Testis (tissue), 3 donors: ENCODE data around the gene TWF1. TPM values are rescaled to one million over a fixed set of nuclear protein-coding genes. Genes with fewer than 3 reads are reported as not detected.

ENCODE experiments used
- DNase-seq: peaks from one replicate; pipeline ENCODE4 v3.0.0-alpha.2; 2019
- H3K27ac ChIP-seq, 2 donors: fragments of 200-600 bp; sonication (generic); one replicate each; pipeline ENCODE4 v1.5.1; 2019
- H3K27me3 ChIP-seq: fragments of 200-600 bp; sonication (generic); one replicate; pipeline ENCODE4 v1.5.1; 2019
- H3K36me3 ChIP-seq: fragments of 200-600 bp; sonication (generic); one replicate; pipeline ENCODE4 v1.5.1; 2017; ENCODE audit warnings: low read depth; ENCODE audit errors: missing control alignments
- H3K4me1 ChIP-seq: fragments of 200-600 bp; sonication (generic); one replicate; pipeline ENCODE4 v1.5.1; 2019
- H3K4me3 ChIP-seq, 2 donors: fragments of 200-600 bp; sonication (generic); one replicate each; pipeline ENCODE4 v1.5.1; 2017 to 2019
- H3K9me3 ChIP-seq: fragments of 200-600 bp; sonication (generic); one replicate; pipeline ENCODE4 v1.5.1; 2017
- POLR2A ChIP-seq: fragments of 450-650 bp; IDR thresholded peaks from one replicate; pipeline ENCODE4 v1.6.1; 2017; ENCODE audit warnings: antibody characterized with exemption, mild to moderate bottlenecking, moderate library complexity
- WGBS, 2 donors: methylation state at CpG; one replicate each; pipeline ENCODE4 v1.1.5; 2018; 5-methylcytosine and 5-hydroxymethylcytosine counted together
- intact Hi-C: fragments of 100-400 bp; cut with DNase I; formaldehyde crosslinking; loops from one replicate; pipeline ENCODE4 v1.15.1; 2023; ENCODE audit warnings: low total_unique reads
- polyA plus RNA-seq: library from polyadenylated mRNA; stranded (reverse); fragments of 350-450 nt; fragmentation: Illumina TruSeq; extraction: RNeasy Lipid Tissue Mini Kit (QIAGEN cat#74804); gene quantifications from one replicate; pipeline ENCODE4 v1.2.3, GENCODE V29; 2014; ENCODE audit warnings: low read depth, low replicate concordance; ENCODE audit not compliant: insufficient read depth
- total RNA-seq, 2 donors: library from RNA; depleted of rRNA; stranded (reverse); fragments of >200 nt; gene quantifications; one replicate each; pipeline ENCODE4 v1.2.3, GENCODE V29; 2016
- TF ChIP-seq, protein P1 (sequence below), 3 experiments: fragments of 450-650 bp in 2 of 3; fragments of 200-600 bp in 1 of 3; sonication (generic) in 1 of 3; IDR thresholded peaks; one replicate each; pipeline ENCODE4 v1.5.1; 2016 to 2019; ENCODE audit warnings: antibody characterized with exemption in 3 of 3, mild to moderate bottlenecking in 2 of 3, moderate library complexity in 1 of 3

The TWF1 gene
- total and polyA plus RNA-seq, 3 donors from 2014 or later, result 28.9 to 39.1 (median 35.7) TPM

DNA sequence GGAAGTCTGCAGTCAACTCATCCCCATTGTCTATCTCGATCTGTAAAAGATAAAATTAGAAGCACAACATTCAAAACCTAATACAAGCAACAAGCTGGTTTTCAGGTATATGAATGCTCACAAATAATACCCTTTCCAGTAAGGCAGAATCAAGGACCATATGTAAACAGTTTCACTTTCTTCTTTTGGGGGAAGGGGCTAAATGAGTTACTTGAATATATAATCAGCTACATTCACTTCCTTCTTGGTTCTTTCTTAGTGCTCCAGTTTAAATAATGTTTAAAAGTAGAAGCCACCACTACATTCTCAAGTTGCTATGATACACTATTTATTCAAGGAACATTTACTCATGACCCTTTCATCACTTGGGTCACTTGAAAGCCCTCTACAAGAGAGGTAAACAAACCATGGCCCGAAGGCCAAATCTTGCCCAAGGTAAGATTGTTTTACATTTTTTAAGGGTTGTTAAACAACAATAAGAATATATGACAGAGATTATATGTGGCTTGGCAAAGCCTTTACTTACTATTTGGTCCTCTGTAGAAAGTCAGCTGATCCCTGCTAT, 10.3 kb downstream of the TWF1 start:
- intact Hi-C loops, result no loop called here
- WGBS, 2 donors, result 82 to 83% methylated on average over 2 of the region's 2 CpGs
- no peaks in the 10 kb centered on the region for H3K9me3 ChIP-seq
- no peak for DNase-seq
- TF ChIP-seq POLR2A, result no peak
- TF ChIP-seq, protein P1, sequence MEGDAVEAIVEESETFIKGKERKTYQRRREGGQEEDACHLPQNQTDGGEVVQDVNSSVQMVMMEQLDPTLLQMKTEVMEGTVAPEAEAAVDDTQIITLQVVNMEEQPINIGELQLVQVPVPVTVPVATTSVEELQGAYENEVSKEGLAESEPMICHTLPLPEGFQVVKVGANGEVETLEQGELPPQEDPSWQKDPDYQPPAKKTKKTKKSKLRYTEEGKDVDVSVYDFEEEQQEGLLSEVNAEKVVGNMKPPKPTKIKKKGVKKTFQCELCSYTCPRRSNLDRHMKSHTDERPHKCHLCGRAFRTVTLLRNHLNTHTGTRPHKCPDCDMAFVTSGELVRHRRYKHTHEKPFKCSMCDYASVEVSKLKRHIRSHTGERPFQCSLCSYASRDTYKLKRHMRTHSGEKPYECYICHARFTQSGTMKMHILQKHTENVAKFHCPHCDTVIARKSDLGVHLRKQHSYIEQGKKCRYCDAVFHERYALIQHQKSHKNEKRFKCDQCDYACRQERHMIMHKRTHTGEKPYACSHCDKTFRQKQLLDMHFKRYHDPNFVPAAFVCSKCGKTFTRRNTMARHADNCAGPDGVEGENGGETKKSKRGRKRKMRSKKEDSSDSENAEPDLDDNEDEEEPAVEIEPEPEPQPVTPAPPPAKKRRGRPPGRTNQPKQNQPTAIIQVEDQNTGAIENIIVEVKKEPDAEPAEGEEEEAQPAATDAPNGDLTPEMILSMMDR (IDR thresholded peaks at IDR 0.05), result no peak
- H3K4me3 ChIP-seq, result no peak overlapping the region
- H3K27ac ChIP-seq, result no peak overlapping the region
- no peaks in the 10 kb centered on the region for H3K4me1 ChIP-seq
- no peaks in the 10 kb centered on the region for H3K36me3 ChIP-seq
- no peaks in the 10 kb centered on the region for H3K27me3 ChIP-seq

GRCh38 chr12:43789941-43790340, 16.2 kb downstream of the TWF1 start:
- no peak overlapping the region for H3K27ac ChIP-seq
- intact Hi-C loops, result no loop called here

DNA sequence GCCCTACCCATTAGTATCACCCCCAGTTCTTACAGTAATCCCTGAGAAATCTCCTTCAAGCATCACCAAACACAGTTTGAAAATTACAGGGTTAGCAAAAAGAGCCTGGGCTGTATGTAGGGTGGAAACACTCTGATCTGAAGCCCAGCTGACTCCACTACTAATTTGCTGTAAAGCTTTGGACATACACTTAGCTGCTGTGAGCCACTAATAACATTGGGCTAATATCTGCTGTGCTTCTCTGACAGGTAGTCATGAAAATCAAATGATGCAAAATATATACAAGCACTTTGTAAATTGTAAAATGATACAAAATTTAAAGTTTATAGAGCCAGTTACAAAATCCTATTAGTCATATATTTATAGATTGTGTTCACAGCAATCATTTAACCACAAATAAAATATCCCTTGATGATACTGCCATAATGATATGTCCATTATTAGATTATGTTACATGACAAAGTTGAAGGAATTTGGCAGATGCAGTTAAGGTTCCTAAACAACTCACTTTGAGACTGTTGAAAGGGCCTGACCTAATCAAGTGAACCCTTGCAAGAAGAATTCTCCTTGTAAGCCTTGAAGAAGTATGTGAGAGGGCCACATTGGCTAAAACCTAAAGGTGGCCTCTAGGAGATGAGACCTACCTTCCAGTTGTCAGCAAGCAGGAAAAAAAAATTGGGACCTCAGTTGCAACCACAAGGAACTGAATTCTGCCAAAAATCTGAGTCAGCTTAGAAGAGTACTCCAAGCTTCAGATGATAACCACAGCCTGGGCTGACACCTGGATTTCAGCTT, 19.0 kb downstream of the TWF1 start:
- DNase-seq, result no peak
- Histone ChIP-seq H3K27ac (no peak overlapping the region), H3K4me1 (no peaks in the 10 kb centered on the region), H3K4me3 (no peak overlapping the region), H3K27me3 (no peaks in the 10 kb centered on the region), H3K9me3 (no peaks in the 10 kb centered on the region), H3K36me3 (no peaks in the 10 kb centered on the region)
- intact Hi-C loops, result no loop called here
- TF ChIP-seq, protein P1 (IDR thresholded peaks at IDR 0.05), result no peak
- TF ChIP-seq POLR2A, result no peak

More at GRCh38 chr12:43789941-43790340, 16.2 kb downstream of the TWF1 start:
- Histone ChIP-seq H3K27me3 (no peaks in the 10 kb centered on the region), H3K4me3 (no peak overlapping the region), H3K36me3 (no peaks in the 10 kb centered on the region), H3K4me1 (no peaks in the 10 kb centered on the region), H3K9me3 (no peaks in the 10 kb centered on the region)
- TF ChIP-seq, protein P1 (IDR thresholded peaks at IDR 0.05), result no peak
- DNase-seq, result no peak

- H3K4me3 ChIP-seq, result no peak overlapping the region
- WGBS, 2 donors, result 49 to 51% methylated on average over 3 of the region's 3 CpGs
- H3K4me1 ChIP-seq, result no peaks in the 10 kb centered on the region
- no peaks in the 10 kb centered on the region for H3K9me3 ChIP-seq
- no peak for DNase-seq
- H3K36me3 ChIP-seq, result no peaks in the 10 kb centered on the region
- H3K27me3 ChIP-seq, result no peaks in the 10 kb centered on the region
- H3K27ac ChIP-seq, result no peak overlapping the region
- TF ChIP-seq POLR2A, result no peak
- TF ChIP-seq, protein P1 (IDR thresholded peaks at IDR 0.05), result no peak
- intact Hi-C loops, result no loop called here
These were observed 29.6 kb downstream of the TWF1 start for GRCh38 chr12:43776498-43776897.

DNA sequence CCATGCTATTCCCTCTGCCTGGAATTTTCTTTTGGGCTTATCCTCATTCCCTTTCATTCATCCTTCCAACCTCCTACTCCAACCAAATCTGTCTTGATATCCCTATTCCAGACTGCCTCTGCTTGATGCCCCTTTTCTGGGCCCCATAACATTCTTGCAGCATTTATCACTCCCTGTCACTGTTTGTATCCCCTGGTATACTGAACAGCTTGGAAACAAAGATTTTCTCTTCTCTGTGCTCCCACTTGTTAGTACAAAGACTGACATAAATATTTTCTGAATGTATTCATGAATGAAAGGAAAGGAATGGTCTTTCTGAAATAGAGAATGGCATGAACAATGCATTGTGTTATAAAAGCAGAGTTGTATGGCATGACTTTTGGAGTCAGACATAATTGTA, 39.8 kb downstream of the TWF1 start:
- H3K4me3 ChIP-seq, result no peak overlapping the region
- H3K27ac ChIP-seq, result no peak overlapping the region
- no peaks in the 10 kb centered on the region for H3K9me3 ChIP-seq
- no peak for DNase-seq
- TF ChIP-seq POLR2A, result no peak
- TF ChIP-seq, protein P1 (IDR thresholded peaks at IDR 0.05), result no peak
- no peaks in the 10 kb centered on the region for H3K27me3 ChIP-seq
- H3K4me1 ChIP-seq, result no peaks in the 10 kb centered on the region
- H3K36me3 ChIP-seq, result no peaks in the 10 kb centered on the region
- intact Hi-C loops, result no loop called here
